Type B pancreatic cell (in vitro differentiated cells): ENCODE results near the gene TFF2. TPM values are rescaled to one million over a fixed set of nuclear protein-coding genes. Genes with fewer than 3 reads are reported as not detected.

Source experiments
- DNase-seq: peaks from one replicate; pipeline ENCODE4 v3.0.0; 2021; ENCODE audit warnings: mixed read lengths; ENCODE audit not compliant: unreplicated experiment; ENCODE audit errors: extremely low spot score
- H3K27ac Mint-ChIP-seq: 2 replicates; pipeline ENCODE4 v1.8.0; 2021; ENCODE audit warnings: mild to moderate bottlenecking, mixed read lengths
- H3K27me3 Mint-ChIP-seq: 2 replicates; pipeline ENCODE4 v1.8.0; 2021; ENCODE audit warnings: mixed read lengths
- H3K36me3 Mint-ChIP-seq: 2 replicates; pipeline ENCODE4 v1.8.0; 2021; ENCODE audit warnings: mixed read lengths
- H3K4me1 Mint-ChIP-seq: one replicate; pipeline ENCODE4 v1.8.0; 2021; ENCODE audit warnings: mixed read lengths; ENCODE audit not compliant: unreplicated experiment
- H3K4me3 Mint-ChIP-seq: 2 replicates; pipeline ENCODE4 v1.8.0; 2021; ENCODE audit warnings: mild to moderate bottlenecking, mixed read lengths
- H3K9me3 Mint-ChIP-seq: 2 replicates; pipeline ENCODE4 v1.8.0; 2021; ENCODE audit warnings: mixed read lengths
- total RNA-seq: library from RNA; stranded (reverse); gene quantifications from 2 replicates; pipeline ENCODE4 v1.2.1, GENCODE V29; 2021; ENCODE audit warnings: low replicate concordance
- TF ChIP-seq, protein P1 (sequence below): fragments of 200-600 bp; sonication (generic); conservative IDR thresholded peaks from 2 replicates; pipeline ENCODE4 v1.5.0; 2021; ENCODE audit warnings: antibody characterized with exemption, mild to moderate bottlenecking

Gene TFF2
- total RNA-seq, 1 donor from 2014 or later, result 11.3 TPM

DNA sequence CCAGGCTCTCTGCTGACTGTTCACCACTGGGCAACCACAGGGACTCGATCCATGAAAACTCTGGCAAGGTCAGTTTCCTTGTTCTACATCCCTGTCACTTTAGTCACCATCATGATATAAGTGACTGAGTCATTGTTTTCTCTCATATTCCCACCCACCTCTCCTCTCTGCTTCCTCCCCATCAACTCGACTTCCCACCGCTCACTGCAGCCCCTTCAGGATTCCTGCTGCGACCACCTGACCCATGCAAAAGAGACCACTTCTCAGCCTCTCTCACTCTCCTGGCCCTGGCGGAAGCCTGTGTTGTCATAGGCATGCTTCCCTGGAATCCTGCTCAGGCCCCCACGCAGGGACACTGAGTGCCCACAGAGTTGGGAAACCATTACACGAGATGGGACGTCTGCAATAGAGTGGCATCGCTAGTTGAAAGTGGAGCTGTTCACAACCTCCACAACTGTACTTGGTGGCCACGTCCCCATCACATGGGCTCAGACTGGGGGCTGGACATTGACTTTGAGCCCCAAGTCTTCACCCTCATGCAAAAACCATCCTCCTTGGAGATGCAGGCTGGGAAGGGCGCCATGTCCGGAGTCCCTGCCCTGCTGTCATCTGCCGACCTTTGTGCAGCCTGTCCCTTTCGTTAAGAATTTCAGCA lies 1.8 kb upstream of the TFF2 start:
- H3K27ac Mint-ChIP-seq, result no peak overlapping the region
- no peak overlapping the region for H3K4me3 Mint-ChIP-seq
- H3K4me1 Mint-ChIP-seq, result no peaks in the 10 kb centered on the region
- peaks cover 3% of the 10 kb centered on the region for H3K27me3 Mint-ChIP-seq
- H3K36me3 Mint-ChIP-seq, result no peaks in the 10 kb centered on the region
- DNase-seq, result no peak
- peaks cover 5% of the 10 kb centered on the region for H3K9me3 Mint-ChIP-seq
- TF ChIP-seq, protein P1, sequence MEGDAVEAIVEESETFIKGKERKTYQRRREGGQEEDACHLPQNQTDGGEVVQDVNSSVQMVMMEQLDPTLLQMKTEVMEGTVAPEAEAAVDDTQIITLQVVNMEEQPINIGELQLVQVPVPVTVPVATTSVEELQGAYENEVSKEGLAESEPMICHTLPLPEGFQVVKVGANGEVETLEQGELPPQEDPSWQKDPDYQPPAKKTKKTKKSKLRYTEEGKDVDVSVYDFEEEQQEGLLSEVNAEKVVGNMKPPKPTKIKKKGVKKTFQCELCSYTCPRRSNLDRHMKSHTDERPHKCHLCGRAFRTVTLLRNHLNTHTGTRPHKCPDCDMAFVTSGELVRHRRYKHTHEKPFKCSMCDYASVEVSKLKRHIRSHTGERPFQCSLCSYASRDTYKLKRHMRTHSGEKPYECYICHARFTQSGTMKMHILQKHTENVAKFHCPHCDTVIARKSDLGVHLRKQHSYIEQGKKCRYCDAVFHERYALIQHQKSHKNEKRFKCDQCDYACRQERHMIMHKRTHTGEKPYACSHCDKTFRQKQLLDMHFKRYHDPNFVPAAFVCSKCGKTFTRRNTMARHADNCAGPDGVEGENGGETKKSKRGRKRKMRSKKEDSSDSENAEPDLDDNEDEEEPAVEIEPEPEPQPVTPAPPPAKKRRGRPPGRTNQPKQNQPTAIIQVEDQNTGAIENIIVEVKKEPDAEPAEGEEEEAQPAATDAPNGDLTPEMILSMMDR, result no peak

DNA sequence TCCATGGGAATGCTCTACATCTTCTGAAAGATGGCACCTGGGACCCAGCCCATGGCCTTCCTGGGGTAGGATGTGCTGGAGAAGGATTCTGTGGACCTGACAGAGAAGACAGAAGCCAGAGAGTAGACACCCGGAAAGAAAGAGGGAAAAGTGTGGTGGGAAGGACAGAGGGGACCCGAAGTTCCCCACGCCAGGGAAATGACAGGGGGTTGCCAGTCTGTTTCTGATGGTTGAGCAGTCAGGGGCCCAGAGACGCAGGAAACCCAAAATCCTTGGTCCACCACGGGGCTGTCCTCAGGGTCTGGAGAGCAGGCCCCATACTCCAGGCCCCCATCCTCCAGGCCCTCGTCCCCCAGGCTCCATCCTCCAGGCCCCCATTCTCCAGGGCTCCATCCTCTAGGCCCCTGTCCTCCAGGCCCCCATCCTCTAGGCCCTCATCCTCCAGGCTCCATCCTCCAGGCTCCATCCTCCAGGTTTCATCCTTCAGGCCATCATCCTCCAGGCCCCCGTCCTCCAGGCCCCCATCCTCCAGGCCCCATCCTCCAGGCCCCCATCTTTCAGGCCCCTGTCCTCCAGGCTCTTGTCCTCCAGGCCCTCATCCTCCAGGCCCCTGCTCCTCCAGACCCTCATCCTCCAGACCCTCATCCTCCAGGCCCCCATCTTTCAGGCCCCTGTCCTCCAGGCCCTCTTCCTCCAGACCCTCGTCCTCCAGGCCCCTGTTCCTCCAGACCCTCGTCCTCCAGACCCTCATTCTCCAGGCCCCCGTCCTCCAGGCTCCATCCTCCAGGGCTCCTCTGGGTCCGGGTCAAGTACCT lies 1.0 kb upstream of the TFF2 start:
- Mint-ChIP-seq H3K4me1 (no peaks in the 10 kb centered on the region), H3K27ac (no peak overlapping the region), H3K4me3 (no peak overlapping the region)

DNA sequence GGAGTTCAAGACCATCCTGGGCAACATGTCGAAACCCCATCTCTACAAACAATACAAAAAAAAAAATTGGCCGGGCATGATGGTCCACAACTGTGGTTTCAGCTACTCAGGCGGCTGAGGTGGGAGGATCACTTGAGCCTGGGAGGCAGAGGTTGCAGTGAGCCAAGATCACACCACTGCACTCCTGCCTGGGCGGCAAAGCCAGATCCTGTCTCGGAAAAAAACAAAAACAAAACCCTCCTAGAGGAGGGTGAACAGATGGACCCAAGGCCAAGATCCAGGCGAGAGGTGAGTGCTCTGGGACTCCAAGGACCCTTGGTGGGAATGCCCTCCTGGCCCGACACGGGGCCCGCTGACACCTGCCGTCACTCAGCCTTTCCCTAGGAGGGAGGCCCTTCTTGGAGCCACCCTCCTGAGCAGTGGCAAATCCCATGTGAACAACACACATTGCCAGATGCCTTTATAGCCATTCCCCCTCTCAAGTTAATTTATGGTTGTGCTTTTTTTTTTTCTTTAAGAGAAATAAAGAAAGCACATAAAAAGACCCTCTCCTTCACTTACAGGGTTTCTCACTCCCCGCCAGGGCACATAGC lies 380 bp downstream of the TFF2 start:
- H3K36me3 Mint-ChIP-seq, result no peaks in the 10 kb centered on the region
- no peak overlapping the region for H3K27ac Mint-ChIP-seq
- peak; percentile 20 for DNase-seq
- no peak overlapping the region for H3K4me3 Mint-ChIP-seq
- peaks cover 3% of the 10 kb centered on the region for H3K27me3 Mint-ChIP-seq
- peaks cover under 1% of the 10 kb centered on the region for H3K9me3 Mint-ChIP-seq
- H3K4me1 Mint-ChIP-seq, result no peaks in the 10 kb centered on the region
- TF ChIP-seq, protein P1, result no peak

More for the DNA sequence above, 1.0 kb upstream of the TFF2 start:
- H3K27me3 Mint-ChIP-seq, result peaks cover 3% of the 10 kb centered on the region
- peak; percentile 52 for DNase-seq
- no peaks in the 10 kb centered on the region for H3K36me3 Mint-ChIP-seq
- TF ChIP-seq, protein P1, result no peak
- H3K9me3 Mint-ChIP-seq, result peaks cover 5% of the 10 kb centered on the region

DNA sequence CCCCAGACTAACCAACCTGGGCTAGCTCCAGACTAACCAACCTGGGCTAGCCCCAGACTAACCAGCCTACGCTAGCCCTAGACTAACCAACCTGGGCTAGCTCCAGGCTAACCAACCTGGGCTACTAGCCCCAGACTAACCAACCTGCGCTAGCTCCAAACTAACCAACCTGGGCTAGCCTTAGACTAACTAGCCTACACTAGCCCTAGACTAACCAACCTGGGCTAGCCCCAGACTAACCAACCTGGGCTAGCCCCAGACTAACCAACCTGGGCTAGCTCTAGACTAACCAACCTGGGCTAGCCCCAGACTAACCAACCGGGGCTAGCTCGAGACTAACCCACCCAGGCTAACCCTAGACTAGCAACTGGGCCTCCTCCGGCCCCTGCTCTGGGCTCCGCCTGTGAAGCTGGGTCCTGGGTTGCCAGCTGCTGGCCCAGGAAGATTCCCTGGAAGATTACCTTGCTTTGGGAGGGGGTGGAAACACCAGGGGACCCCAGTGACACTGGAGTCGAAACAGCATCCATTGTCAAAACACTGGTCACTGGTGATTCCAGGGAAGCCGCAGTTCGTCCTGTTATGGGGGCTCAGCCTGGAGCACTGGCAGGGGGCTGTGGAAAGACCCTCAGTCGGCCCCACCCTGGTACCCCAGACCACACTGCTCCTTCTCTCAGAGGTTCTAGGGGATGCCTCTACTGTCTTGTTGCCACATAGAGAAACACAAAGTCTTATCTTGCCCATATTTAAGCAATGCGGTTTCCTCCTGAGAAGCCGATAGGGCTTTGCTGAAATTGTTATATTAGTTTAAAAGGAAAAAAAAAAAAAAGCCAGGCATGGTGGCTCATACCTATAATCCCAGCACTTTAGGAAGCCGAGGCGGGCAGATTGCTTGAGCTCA lies 1.1 kb downstream of the TFF2 start:
- TF ChIP-seq, protein P1, result no peak
- no peaks in the 10 kb centered on the region for H3K4me1 Mint-ChIP-seq
- DNase-seq, result peak; percentile 48
- H3K9me3 Mint-ChIP-seq, result no peaks in the 10 kb centered on the region
- no peak overlapping the region for H3K27ac Mint-ChIP-seq
- no peaks in the 10 kb centered on the region for H3K36me3 Mint-ChIP-seq
- no peak overlapping the region for H3K4me3 Mint-ChIP-seq
- peaks cover 3% of the 10 kb centered on the region for H3K27me3 Mint-ChIP-seq

DNA sequence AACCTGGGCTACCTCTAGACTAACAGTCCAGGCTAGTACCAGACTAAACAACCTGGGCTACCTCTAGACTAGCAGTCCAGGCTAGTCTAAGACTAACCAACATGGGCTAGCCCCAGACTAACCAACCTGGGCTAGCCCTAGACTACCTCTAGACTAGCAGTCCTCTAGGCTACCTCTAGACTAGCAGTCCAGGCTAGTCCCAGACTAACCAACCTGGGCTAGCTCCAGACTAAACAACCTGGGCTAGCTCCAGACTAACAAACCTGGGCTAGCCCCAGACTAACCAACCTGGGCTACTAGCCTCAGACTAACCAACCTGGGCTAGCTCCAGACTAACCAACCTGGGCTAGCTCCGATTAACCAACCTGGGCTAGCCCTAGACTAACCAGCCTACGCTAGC lies 2.0 kb downstream of the TFF2 start:
- Mint-ChIP-seq H3K27me3 (peaks cover 3% of the 10 kb centered on the region), H3K27ac (no peak overlapping the region), H3K4me1 (no peaks in the 10 kb centered on the region), H3K4me3 (no peak overlapping the region), H3K36me3 (no peaks in the 10 kb centered on the region), H3K9me3 (no peaks in the 10 kb centered on the region)
- peak; percentile 20 for DNase-seq
- TF ChIP-seq, protein P1, result no peak
